T47D (cell line): Measurements from ENCODE around the gene PGM2.

Experiments
- DNase-seq, 2 experiments: peaks; one replicate each; pipeline versions ENCODE4 v3.0.0 to v3.0.0-alpha.2; 2011 to 2012; ENCODE audit warnings: low read depth in 1 of 2, low spot score in 1 of 2
- JUND ChIP-seq: IDR thresholded peaks from 2 replicates; pipeline ENCODE4 v1.6.1; 2012; ENCODE audit warnings: low read depth
- in situ Hi-C: cut with HindIII; loops from 2 replicates; pipeline ENCODE4 v1.10.0; 2016; ENCODE audit warnings: low sequenced_read_pairs, low pct_unique_long_range_greater_than_20kb

Gene PGM2

DNA sequence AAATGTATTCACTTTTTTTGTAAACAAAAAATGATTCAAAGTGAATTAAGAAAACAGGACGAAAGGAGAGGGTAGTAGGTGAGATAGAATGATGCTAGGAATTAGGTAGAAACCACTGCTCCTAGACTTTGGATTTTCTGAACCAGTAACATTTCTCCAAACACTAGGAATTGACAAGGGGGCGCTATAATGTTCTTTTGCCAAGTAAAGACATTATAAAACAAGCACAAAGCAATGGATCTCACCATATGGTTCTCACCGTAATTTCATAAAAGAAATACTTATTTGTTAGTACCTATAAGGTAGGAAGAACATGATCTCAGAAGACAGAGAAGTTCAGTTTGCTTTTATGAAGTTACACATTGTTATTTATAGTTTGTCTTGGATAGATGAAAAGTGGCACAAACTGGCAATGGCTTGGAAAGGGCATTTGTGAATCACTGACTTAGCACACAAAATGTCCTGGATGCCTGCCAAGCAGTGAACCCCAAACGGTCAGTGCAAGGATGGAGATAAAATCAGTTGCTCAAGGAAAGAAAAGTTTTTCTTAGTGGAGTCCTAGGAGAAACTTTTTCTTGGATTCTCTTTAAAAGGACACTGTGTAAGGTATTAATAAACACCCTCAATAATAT is 56.3 kb downstream of the PGM2 start:
- in situ Hi-C loops: no loop called here
- TF ChIP-seq JUND: no peak
- peak in 1 of 2 experiments; percentile 9 for DNase-seq

DNA sequence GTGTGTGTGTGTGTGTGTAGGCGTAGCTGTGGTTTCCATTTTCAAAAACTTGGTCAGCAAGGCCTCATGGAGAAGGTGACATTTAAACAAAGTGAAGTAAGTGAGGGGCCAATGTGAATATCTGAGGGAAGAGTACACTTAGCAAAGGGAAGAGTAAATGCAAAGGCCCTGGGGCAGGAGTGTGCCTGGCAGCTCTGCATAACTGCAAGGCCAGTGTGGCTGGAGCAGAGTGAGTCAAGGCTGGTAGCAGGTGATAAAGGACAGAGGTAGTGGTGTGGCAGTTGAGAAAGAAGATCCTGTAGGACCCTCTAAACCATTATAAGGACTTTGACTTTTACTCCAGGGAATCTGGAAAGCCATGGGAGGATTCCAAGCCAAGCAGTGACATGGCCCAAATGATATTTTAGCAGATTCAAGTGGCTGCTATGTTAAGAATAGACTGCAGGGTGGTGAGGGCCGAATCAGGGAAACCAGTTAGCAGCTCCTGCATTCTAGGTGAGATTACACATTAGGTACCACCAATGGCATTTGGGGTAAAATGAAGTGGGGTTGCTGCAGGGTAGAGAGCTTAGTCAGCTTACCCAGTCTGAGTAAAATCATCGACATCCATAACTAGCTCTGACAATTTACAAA is 58.5 kb downstream of the PGM2 start:
- no peak for TF ChIP-seq JUND
- DNase-seq: no peak
- in situ Hi-C loops: no loop called here

- in situ Hi-C loops: no loop called here
- no peak for TF ChIP-seq JUND
- no peak for DNase-seq
Measured at GRCh38 chr4:37885496-37885895, 59.0 kb downstream of the PGM2 start.

DNA sequence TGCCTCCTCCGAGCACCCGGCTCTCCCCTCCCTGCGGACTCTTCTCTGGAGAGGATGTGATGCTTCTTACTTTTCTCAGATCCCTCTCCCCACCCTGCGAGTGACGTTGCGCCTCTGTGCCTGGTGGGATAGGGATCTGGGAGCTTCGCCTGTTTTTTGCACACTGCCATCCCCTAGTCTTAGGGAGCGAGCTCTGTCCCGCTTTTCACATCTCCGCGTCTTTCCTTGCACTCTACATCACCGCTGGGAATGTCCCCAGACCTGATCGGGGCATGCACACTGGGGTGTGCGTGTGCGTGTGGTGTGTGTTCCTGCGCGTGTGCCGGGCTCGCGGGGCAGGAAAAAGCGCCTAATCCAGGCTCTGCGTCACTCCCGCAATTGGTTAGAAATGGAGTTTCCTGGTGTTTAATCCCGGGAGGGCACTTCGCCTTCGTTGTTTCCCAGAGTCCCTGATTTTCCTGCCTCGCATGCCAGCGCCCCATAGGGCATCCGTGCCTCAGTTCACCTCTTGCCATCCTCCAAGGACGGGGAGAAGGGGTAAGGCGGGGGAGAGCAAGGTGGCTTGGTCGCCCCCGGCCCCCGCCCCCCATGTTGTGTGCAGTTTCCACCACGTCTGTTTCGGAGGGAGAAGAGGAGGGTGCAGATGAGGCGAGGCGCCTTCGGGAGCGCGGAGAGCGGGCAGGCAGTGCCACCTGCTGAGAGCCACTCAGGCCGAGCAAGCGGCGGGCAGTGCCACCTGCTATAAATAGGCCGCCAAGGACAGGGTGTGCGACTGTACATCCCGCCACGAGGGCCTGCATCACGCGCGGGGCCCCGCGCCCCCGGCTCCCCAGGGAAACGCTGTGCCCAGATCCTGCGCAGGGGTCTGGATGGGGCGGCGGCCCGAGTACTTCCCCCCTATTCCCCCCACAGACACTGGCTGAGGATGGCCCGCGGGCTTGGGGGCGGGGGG is 63.6 kb downstream of the PGM2 start:
- DNase-seq: peak; percentile 36 to 74
- TF ChIP-seq JUND: no peak
- in situ Hi-C loops: no loop called here

DNA sequence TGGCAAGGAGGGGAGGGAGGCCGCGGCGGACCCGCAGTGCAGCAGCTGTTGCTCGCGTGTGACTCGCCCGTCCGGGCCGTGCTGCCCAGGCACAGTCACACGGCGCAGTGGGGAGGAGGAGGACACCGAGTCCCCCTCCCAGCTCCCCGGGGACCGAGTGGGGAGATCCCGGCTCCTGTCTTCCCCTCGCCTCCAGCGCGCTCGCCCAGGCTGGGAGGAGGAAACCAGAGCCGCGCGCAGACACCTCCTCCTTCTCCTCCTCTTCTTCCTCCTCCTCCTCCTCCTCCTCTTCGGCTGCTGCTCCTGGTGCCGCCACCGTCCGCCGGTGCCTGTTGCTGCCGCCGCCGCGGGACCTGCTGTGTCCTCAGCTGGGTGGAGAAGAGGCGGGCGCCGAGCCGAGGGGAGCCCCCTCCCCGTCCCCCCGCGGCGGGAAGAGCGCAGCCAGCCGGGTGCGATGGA is 64.3 kb downstream of the PGM2 start, which contains the start of gene TBC1D1:
Gene TBC1D1, plus strand, starts transcription at position 284 of the 459 bp plus-strand sequence. CDS start 11,012 bp downstream, outside the sequence.
- peak; percentile 46 to 72 for DNase-seq
- in situ Hi-C loops: no loop called here
- TF ChIP-seq JUND: no peak

GRCh38 chr4:37891260-37892159 is 65.0 kb downstream of the PGM2 start:
- in situ Hi-C loops: no loop called here
- DNase-seq: peak; percentile 14 to 43

GRCh38 chr4:37892641-37893040 is 66.2 kb downstream of the PGM2 start:
- DNase-seq: no peak
- no peak for TF ChIP-seq JUND
- in situ Hi-C loops: no loop called here

More at GRCh38 chr4:37891260-37892159, 65.0 kb downstream of the PGM2 start:
- TF ChIP-seq JUND: no peak

DNA sequence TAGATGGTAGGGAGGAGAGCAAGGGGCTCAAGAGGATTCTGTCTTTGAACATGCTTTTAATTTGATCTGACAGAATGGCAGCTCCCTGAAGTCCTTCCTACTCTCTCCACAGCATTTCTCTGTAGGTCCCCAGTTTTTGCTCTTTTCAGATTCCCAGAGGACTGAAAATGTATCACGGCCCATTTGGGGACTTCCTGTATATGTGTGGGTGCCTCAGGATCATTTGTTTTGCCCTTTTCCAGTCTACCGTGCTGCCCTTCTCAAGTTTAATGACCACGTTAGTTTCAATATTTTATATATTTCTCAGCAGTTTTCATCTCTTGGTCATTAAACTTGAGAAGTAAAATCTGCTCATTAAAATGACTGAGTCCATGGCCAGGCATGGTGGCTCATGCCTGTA is 66.7 kb downstream of the PGM2 start:
- DNase-seq: no peak
- in situ Hi-C loops: no loop called here
- TF ChIP-seq JUND: no peak

DNA sequence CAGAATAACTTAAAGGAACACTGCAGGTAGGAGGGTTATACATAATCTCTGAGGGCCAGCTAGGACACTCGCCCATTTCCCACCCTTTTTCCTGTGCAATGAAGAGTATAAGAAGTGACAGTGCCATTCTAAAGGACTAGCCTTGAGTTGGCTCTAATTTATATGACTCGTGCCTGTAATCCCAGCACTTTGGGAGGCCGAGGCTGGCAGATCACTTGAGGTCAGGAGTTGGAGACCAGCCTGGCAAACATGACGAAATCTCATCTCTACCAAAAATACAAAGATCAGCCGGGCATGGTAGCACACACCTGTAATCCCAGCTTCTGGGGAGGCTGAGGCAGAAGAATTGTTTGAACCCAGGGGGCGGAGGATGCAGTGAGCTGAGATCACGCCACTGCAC is 68.8 kb downstream of the PGM2 start:
- in situ Hi-C loops: no loop called here
- no peak for TF ChIP-seq JUND
- DNase-seq: no peak

GRCh38 chr4:37896206-37896860 is 69.8 kb downstream of the PGM2 start:
- in situ Hi-C loops: no loop called here
- no peak for TF ChIP-seq JUND
- no peak for DNase-seq

DNA sequence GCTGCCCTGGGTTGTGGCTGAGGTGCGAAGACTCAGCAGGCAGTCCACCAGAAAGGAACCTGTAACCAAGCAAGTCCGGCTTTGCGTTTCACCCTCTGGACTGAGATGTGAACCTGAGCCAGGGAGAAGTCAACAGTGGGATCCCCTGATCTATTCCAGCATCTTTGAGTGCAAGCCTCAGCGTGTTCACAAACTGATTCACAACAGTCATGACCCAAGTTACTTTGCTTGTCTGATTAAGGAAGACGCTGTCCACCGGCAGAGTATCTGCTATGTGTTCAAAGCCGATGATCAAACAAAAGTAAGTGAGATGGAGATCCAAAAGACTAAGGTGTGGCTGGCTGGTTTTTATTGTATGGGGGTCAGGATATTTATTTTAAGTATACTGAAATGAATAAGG is 75.7 kb downstream of the PGM2 start:
- TF ChIP-seq JUND: no peak
- in situ Hi-C loops: no loop called here

More for the DNA sequence above, 75.7 kb downstream of the PGM2 start:
- no peak for DNase-seq
